ENCODE results near the gene NOS1.

Gene NOS1

GRCh38 chr12:117293510-117293909 is 67.9 kb downstream of the NOS1 start:
- no peak for DNase-seq (ENCODE audit: extremely low read depth, low read depth)
- no peak for TF ChIP-seq CTCF (IDR thresholded peaks at IDR 0.05; ENCODE audit: low read depth, low read length)

GRCh38 chr12:117292688-117293087 is 68.7 kb downstream of the NOS1 start:
- TF ChIP-seq CTCF (IDR thresholded peaks at IDR 0.05; ENCODE audit: low read depth, low read length): no peak
- DNase-seq (ENCODE audit: extremely low read depth, low read depth): no peak

- TF ChIP-seq CTCF (IDR thresholded peaks at IDR 0.05; ENCODE audit: low read depth, low read length): no peak
- no peak for DNase-seq (ENCODE audit: extremely low read depth, low read depth)
These were observed 77.3 kb downstream of the NOS1 start for GRCh38 chr12:117284140-117284539.

- TF ChIP-seq CTCF (IDR thresholded peaks at IDR 0.05; ENCODE audit: low read depth, low read length): no peak
- no peak for DNase-seq (ENCODE audit: extremely low read depth, low read depth)
These were observed 78.9 kb downstream of the NOS1 start for GRCh38 chr12:117282490-117282889.

- no peak for TF ChIP-seq CTCF (IDR thresholded peaks at IDR 0.05; ENCODE audit: low read depth, low read length)
- DNase-seq (ENCODE audit: extremely low read depth, low read depth): no peak
These were observed 81.3 kb downstream of the NOS1 start for GRCh38 chr12:117280019-117280680.

GRCh38 chr12:117279606-117280005 is 81.8 kb downstream of the NOS1 start:
- DNase-seq (ENCODE audit: extremely low read depth, low read depth): no peak
- no peak for TF ChIP-seq CTCF (IDR thresholded peaks at IDR 0.05; ENCODE audit: low read depth, low read length)

GRCh38 chr12:117277875-117278274 is 83.6 kb downstream of the NOS1 start:
- DNase-seq (ENCODE audit: extremely low read depth, low read depth): no peak
- TF ChIP-seq CTCF (IDR thresholded peaks at IDR 0.05; ENCODE audit: low read depth, low read length): no peak
